Hematopoietic multipotent progenitor cell treated with erythropoietin and hydrocortisone succinate and interleukin-3 and kit ligand, for 6 days (in vitro differentiated cells): ENCODE results near the gene KRTAP9-7.
"Not testable (repeated sequence)": the region's sequence is repeated elsewhere in the genome, so short reads cannot be mapped to it uniquely, and the experiment has no call there.

Experiments
- DNase-seq: peaks from one replicate; pipeline ENCODE4 v3.0.0-alpha.2; 2015

The KRTAP9-7 gene

GRCh38 chr17:41275648-41276190 lies at the start of gene KRTAP9-7:
Gene KRTAP9-7 (plus strand): TSS chr17:41275698. CDS start chr17:41275698, 0 bp downstream.
- DNase-seq: not testable (repeated sequence)

DNA sequence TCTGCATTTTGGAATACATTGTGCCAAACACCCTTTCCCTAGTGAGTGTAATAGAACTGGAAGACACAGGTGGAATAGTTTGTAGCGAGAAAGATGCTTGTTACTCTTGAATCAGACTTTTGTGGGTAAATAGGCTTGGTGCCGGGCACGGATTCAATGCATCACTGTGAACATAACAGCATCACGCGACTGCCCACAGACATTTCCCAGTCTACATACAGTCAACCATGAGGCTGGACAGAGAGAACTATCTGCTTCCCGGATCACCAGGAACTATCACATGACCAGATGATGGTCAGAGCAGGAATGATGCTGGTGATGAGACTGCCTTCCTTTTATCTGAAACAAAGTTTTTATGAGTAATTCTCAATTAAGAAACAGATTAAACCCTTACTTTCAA lies 49.4 kb upstream of the KRTAP9-7 start:
- no peak for DNase-seq

GRCh38 chr17:41226598-41227095 lies 48.9 kb upstream of the KRTAP9-7 start, which contains the start of gene KRTAP9-2:
Gene KRTAP9-2 (plus strand): TSS chr17:41226648. CDS start chr17:41226655, 7 bp downstream.
- DNase-seq: not testable (repeated sequence)

- no peak for DNase-seq
These were observed 45.4 kb upstream of the KRTAP9-7 start for GRCh38 chr17:41230094-41230493.

GRCh38 chr17:41231731-41232130 lies 43.8 kb upstream of the KRTAP9-7 start:
- DNase-seq: no peak

- not testable (repeated sequence) for DNase-seq
These were observed 42.9 kb upstream of the KRTAP9-7 start, which contains the start of gene KRTAP9-3 for GRCh38 chr17:41232399-41233105. Gene KRTAP9-3 (plus strand): TSS chr17:41232449. CDS start chr17:41232502, 53 bp downstream.

- not testable (repeated sequence) for DNase-seq
These were observed 38.4 kb upstream of the KRTAP9-7 start for GRCh38 chr17:41237116-41237515.

DNA sequence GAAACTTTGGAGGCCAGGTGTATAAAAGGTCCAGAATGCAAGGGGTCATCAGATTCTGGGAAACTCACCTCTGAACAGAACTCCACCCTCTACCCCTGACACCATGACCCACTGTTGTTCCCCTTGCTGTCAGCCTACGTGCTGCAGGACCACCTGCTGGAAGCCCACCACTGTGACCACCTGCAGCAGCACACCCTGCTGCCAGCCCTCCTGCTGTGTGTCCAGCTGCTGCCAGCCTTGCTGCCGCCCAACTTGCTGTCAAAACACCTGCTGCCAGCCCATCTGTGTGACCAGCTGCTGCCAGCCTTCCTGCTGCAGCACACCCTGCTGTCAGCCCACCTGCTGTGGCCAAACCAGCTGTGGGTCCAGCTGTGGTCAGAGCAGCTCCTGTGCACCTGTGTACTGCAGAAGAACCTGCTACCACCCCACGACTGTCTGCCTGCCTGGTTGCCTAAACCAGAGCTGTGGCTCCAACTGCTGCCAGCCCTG lies 37.5 kb upstream of the KRTAP9-7 start, which contains the start of gene KRTAP9-8:
Gene KRTAP9-8, plus strand, starts transcription at position 51 of the 489 bp plus-strand sequence. Its CDS starts 53 bp downstream, at position 104.
- DNase-seq: not testable (repeated sequence)

- not testable (repeated sequence) for DNase-seq
These were observed 28.3 kb upstream of the KRTAP9-7 start for GRCh38 chr17:41246995-41247787.

- not testable (repeated sequence) for DNase-seq
These were observed 25.8 kb upstream of the KRTAP9-7 start, which contains the start of gene KRTAP9-4 for GRCh38 chr17:41249637-41250240. Gene KRTAP9-4 (plus strand): TSS chr17:41249687. CDS start chr17:41249721, 34 bp downstream.

- DNase-seq: no peak
These were observed 24.2 kb upstream of the KRTAP9-7 start for GRCh38 chr17:41251261-41251660.

DNA sequence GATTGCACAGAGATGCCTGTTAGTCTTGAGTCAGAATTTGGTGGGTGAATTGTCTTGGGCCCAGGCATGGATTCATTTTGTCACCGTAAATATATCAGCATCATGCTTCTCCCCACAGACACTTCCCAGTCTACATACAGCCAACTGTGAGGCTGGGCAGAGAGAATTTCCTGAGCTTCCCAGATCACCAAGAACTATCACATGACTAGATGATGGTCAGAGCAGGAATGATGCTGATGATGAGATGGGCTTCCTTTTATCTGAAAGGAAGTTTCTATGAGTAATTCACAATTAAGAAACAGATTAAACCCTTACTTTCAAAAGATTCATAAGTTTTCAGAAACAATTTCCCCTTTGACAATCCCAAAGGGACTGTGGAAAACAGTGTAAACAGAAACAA lies 20.6 kb upstream of the KRTAP9-7 start:
- DNase-seq: no peak

GRCh38 chr17:41255381-41256290 lies 19.9 kb upstream of the KRTAP9-7 start, which contains the start of gene KRTAP9-9:
Gene KRTAP9-9 (plus strand): TSS chr17:41255384.
- DNase-seq: not testable (repeated sequence)

GRCh38 chr17:41256291-41256685 lies 19.2 kb upstream of the KRTAP9-7 start:
- DNase-seq: no peak

- DNase-seq: no peak
These were observed 17.1 kb upstream of the KRTAP9-7 start for GRCh38 chr17:41258406-41258805.

GRCh38 chr17:41263212-41263611 lies 12.3 kb upstream of the KRTAP9-7 start:
- DNase-seq: no peak

- DNase-seq: no peak
These were observed 10.9 kb upstream of the KRTAP9-7 start for GRCh38 chr17:41264599-41264998.

DNA sequence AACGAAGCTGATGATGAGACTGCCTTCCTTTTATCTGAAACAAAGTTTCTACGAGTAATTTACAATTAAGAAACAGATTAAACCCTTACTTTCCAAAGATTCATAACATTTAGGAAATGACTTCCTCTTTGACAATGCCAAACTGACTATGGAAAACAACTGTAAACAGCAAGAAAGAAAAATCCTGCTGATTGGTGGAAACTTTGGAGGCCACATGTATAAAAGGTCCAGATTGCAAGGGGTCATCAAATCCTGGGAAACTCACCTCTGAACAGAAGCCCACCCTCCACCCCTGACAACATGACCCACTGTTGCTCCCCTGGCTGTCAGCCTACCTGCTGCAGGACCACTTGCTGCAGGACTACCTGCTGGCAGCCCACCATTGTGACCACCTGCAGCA lies 10.4 kb upstream of the KRTAP9-7 start, which contains the start of gene KRTAP9-6:
Gene KRTAP9-6, plus strand, starts transcription at position 301 of the 400 bp plus-strand sequence. Its CDS starts 0 bp downstream, at position 301.
- no peak for DNase-seq

- peak; percentile 2 for DNase-seq
These were observed 7.8 kb upstream of the KRTAP9-7 start for GRCh38 chr17:41267711-41268110.

DNA sequence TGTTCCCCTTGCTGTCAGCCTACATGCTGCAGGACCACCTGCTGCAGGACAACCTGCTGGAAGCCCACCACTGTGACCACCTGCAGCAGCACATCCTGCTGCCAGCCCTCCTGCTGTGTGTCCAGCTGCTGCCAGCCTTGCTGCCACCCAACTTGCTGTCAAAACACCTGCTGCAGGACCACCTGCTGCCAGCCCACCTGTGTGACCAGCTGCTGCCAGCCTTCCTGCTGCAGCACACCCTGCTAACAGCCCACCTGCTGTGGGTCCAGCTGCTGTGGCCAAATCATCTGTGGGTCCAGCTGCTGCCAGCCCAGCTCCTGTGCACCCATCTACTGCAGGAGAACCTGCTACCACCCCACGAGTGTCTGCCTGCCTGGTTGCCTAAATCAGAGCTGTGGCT lies 4.2 kb upstream of the KRTAP9-7 start:
- DNase-seq: not testable (repeated sequence)

GRCh38 chr17:41271858-41272257 lies 3.6 kb upstream of the KRTAP9-7 start:
- no peak for DNase-seq
